Kidney (tissue), 14 donors: ENCODE results near the gene STAT2. TPM values are rescaled to one million over a fixed set of nuclear protein-coding genes. Genes with fewer than 3 reads are reported as not detected.

Source experiments
- DNase-seq, 5 donors: peaks; one replicate each; pipeline ENCODE4 v3.0.0-alpha.2; 2013 to 2020
- FAIRE-seq: peaks from 2 replicates; lab custom pipeline; 2012; peaks lifted over from hg19 to GRCh38; lab: Jason Lieb, UNC
- H3K27ac ChIP-seq, 2 donors: one replicate each; pipeline ENCODE4 v1.7.0; 2013; ENCODE audit warnings: low read depth in 2 of 2, low read length in 2 of 2, inconsistent platforms in 1 of 2
- H3K27me3 ChIP-seq: one replicate; pipeline ENCODE4 v1.7.1; 2013; ENCODE audit warnings: low read length, inconsistent platforms; ENCODE audit not compliant: control insufficient read depth, insufficient read depth
- H3K36me3 ChIP-seq, 3 donors: one replicate each; pipeline versions ENCODE4 v1.7.0 to v1.7.1; 2013; ENCODE audit warnings: low read length in 3 of 3, control low read depth in 1 of 3, inconsistent platforms in 1 of 3; ENCODE audit not compliant: insufficient read depth in 3 of 3, control insufficient read depth in 2 of 3
- H3K4me1 ChIP-seq, 3 donors: one replicate each; pipeline versions ENCODE4 v1.7.0 to v1.7.1; 2013; ENCODE audit warnings: low read length in 3 of 3, inconsistent platforms in 1 of 3, low read depth in 1 of 3; ENCODE audit not compliant: control insufficient read depth in 2 of 3, insufficient read depth in 2 of 3
- H3K4me3 ChIP-seq, 3 donors: one replicate each; pipeline versions ENCODE4 v1.7.0 to v1.8.1; 2013; ENCODE audit warnings: low read length in 3 of 3, control low read depth in 1 of 3, inconsistent platforms in 1 of 3
- H3K9ac ChIP-seq, 3 donors: one replicate each; pipeline versions ENCODE4 v1.7.0 to v1.7.1; 2013; ENCODE audit warnings: low read length in 3 of 3, control low read depth in 1 of 3, inconsistent platforms in 1 of 3
- H3K9me3 ChIP-seq, 3 donors: one replicate each; pipeline versions ENCODE4 v1.7.0 to v1.7.1; 2013; ENCODE audit warnings: low read length in 3 of 3, control low read depth in 1 of 3, inconsistent platforms in 1 of 3; ENCODE audit not compliant: control insufficient read depth in 2 of 3, insufficient read depth in 1 of 3
- CTCF ChIP-seq: IDR thresholded peaks from 3 replicates; pipeline ENCODE4 v1.5.1; 2012; ENCODE audit warnings: mild to moderate bottlenecking, moderate library complexity, borderline replicate concordance; ENCODE audit not compliant: insufficient read depth; ENCODE audit errors: extremely low read depth
- intact Hi-C: fragments of 100-400 bp; cut with DNase I; formaldehyde crosslinking; loops from one replicate; pipeline ENCODE4 v1.11.1; 2022
- polyA plus RNA-seq: library from polyadenylated mRNA; stranded (reverse); fragments of 350-450 nt; fragmentation: Illumina TruSeq; extraction: RNeasy Lipid Tissue Mini Kit (QIAGEN cat#74804); gene quantifications from one replicate; pipeline ENCODE4 v1.2.3, GENCODE V29; 2014; ENCODE audit warnings: low read depth, low replicate concordance; ENCODE audit not compliant: insufficient read depth
- total RNA-seq: library from RNA; stranded (reverse); fragmentation: NEBNext Ultra II Directional; extraction: Animal tissue kit (Norgen Biotek cat#: 25700); gene quantifications from one replicate; pipeline ENCODE4 v1.2.1, GENCODE V29; 2021
- donor health status: control.
- donor health status: control.
- donor health status: control.
- donor health status: control.
- donor health status: control.
- donor health status: DM: yes; HTN: yes; CAD: no.
- donor health status: Normal renal cell carcinoma (clear cell type).

The STAT2 gene
- total and polyA plus RNA-seq, 2 donors from 2014 or later: 27.2 to 120 TPM

- no peaks in the 10 kb centered on the region for H3K27me3 ChIP-seq
- H3K9me3 ChIP-seq: no peaks in the 10 kb centered on the region
- H3K4me1 ChIP-seq: no peaks in the 10 kb centered on the region
- intact Hi-C loops: no loop called here
- no peak overlapping the region for H3K4me3 ChIP-seq
- no peak for TF ChIP-seq CTCF
- no peak for FAIRE-seq
- no peak overlapping the region for H3K27ac ChIP-seq
- no peak for DNase-seq
- peaks cover 5 to 18% (median 10%) of the 10 kb centered on the region in 3 donors for H3K36me3 ChIP-seq
- H3K9ac ChIP-seq: no peak overlapping the region
Measured at GRCh38 chr12:56307221-56307965, 52.5 kb downstream of the STAT2 start.

- intact Hi-C loops: no loop called here
- no peak overlapping the region for H3K4me3 ChIP-seq
- H3K9ac ChIP-seq: no peak overlapping the region
- no peaks in the 10 kb centered on the region for H3K27me3 ChIP-seq
- no peak overlapping the region for H3K27ac ChIP-seq
- FAIRE-seq: no peak
- no peak for TF ChIP-seq CTCF
- H3K4me1 ChIP-seq: peaks cover 0 to 16% (median 7%) of the 10 kb centered on the region in 3 donors
- peaks cover 0 to 18% (median 4%) of the 10 kb centered on the region in 3 donors for H3K36me3 ChIP-seq
- DNase-seq: no peak
- H3K9me3 ChIP-seq: no peaks in the 10 kb centered on the region
Measured at GRCh38 chr12:56304872-56305590, 54.9 kb downstream of the STAT2 start.

- Histone ChIP-seq H3K9ac (no peak overlapping the region), H3K27me3 (no peaks in the 10 kb centered on the region), H3K27ac (no peak overlapping the region), H3K4me3 (no peak overlapping the region), H3K4me1 (peaks cover 0 to 20% (median 8%) of the 10 kb centered on the region in 3 donors), H3K36me3 (peaks cover 0 to 18% (median 0%) of the 10 kb centered on the region in 3 donors), H3K9me3 (no peaks in the 10 kb centered on the region)
- no peak for DNase-seq
- FAIRE-seq: no peak
- intact Hi-C loops: no loop called here
- TF ChIP-seq CTCF: no peak
Measured at GRCh38 chr12:56304276-56304675, 55.6 kb downstream of the STAT2 start.
